ENCODE measurements around the gene ACSL6. TPM values are rescaled to one million over a fixed set of nuclear protein-coding genes. Genes with fewer than 3 reads are reported as not detected.

ACSL6 gene
- polyA plus RNA-seq, 1 experiment: not detected

- ChIA-PET POLR2A (no interaction called here), CTCF (no interaction called here)
- no peak for TF ChIP-seq CTCF (IDR thresholded peaks at IDR 0.05; ENCODE audit: insufficient read depth, low read depth, low read length)
- no peak for DNase-seq (ENCODE audit: low read depth)
- Histone ChIP-seq H3K36me3 (ENCODE audit: control insufficient read depth, insufficient read depth, low read length) (no peaks in the 10 kb centered on the region), H3K4me3 (ENCODE audit: low read depth, low read length) (no peak overlapping the region), H3K27me3 (ENCODE audit: control insufficient read depth, insufficient read depth, low read length) (peaks cover 6% of the 10 kb centered on the region)
Measured at GRCh38 chr5:132024117-132024435, 12.6 kb upstream of the ACSL6 start.

GRCh38 chr5:132023258-132024116 lies 12.0 kb upstream of the ACSL6 start:
- H3K4me3 ChIP-seq (ENCODE audit: low read depth, low read length): no peak overlapping the region
- POLR2A ChIA-PET: no interaction called here
- DNase-seq (ENCODE audit: low read depth): no peak
- CTCF ChIA-PET: interaction anchor here (0.6 kb wide), 1 partner anchor 1488 kb away, joined by 4 read pairs; no protein-coding TSS in a partner anchor
- H3K27me3 ChIP-seq (ENCODE audit: control insufficient read depth, insufficient read depth, low read length): peaks cover 7% of the 10 kb centered on the region
- H3K36me3 ChIP-seq (ENCODE audit: control insufficient read depth, insufficient read depth, low read length): no peaks in the 10 kb centered on the region
- no peak for TF ChIP-seq CTCF (IDR thresholded peaks at IDR 0.05; ENCODE audit: insufficient read depth, low read depth, low read length)

- TF ChIP-seq CTCF (IDR thresholded peaks at IDR 0.05; ENCODE audit: insufficient read depth, low read depth, low read length): no peak
- DNase-seq (ENCODE audit: low read depth): no peak
- no peak overlapping the region for H3K4me3 ChIP-seq (ENCODE audit: low read depth, low read length)
- ChIA-PET CTCF (no interaction called here), POLR2A (no interaction called here)
- H3K27me3 ChIP-seq (ENCODE audit: control insufficient read depth, insufficient read depth, low read length): peaks cover 7% of the 10 kb centered on the region
- H3K36me3 ChIP-seq (ENCODE audit: control insufficient read depth, insufficient read depth, low read length): no peaks in the 10 kb centered on the region
Measured at GRCh38 chr5:132022737-132023136, 11.3 kb upstream of the ACSL6 start.

GRCh38 chr5:132021654-132022053 lies 10.2 kb upstream of the ACSL6 start:
- TF ChIP-seq CTCF (IDR thresholded peaks at IDR 0.05; ENCODE audit: insufficient read depth, low read depth, low read length): no peak
- CTCF ChIA-PET: interaction anchor here (1.3 to 1.5 kb wide), 2 partner anchors 14 to 432 kb away, joined by 3 to 4 read pairs; no protein-coding TSS in a partner anchor
- POLR2A ChIA-PET: no interaction called here

GRCh38 chr5:132020568-132021339 lies 9.3 kb upstream of the ACSL6 start:
- POLR2A ChIA-PET: no interaction called here
- DNase-seq (ENCODE audit: low read depth): no peak
- CTCF ChIA-PET: interaction anchor here (1.5 kb wide), 1 partner anchor 13 kb away, joined by 4 read pairs; no protein-coding TSS in a partner anchor
- TF ChIP-seq CTCF (IDR thresholded peaks at IDR 0.05; ENCODE audit: insufficient read depth, low read depth, low read length): no peak
- Histone ChIP-seq H3K27me3 (ENCODE audit: control insufficient read depth, insufficient read depth, low read length) (peaks cover 9% of the 10 kb centered on the region), H3K4me3 (ENCODE audit: low read depth, low read length) (no peak overlapping the region), H3K36me3 (ENCODE audit: control insufficient read depth, insufficient read depth, low read length) (no peaks in the 10 kb centered on the region)

More at GRCh38 chr5:132021654-132022053, 10.2 kb upstream of the ACSL6 start:
- Histone ChIP-seq H3K36me3 (ENCODE audit: control insufficient read depth, insufficient read depth, low read length) (no peaks in the 10 kb centered on the region), H3K27me3 (ENCODE audit: control insufficient read depth, insufficient read depth, low read length) (peaks cover 9% of the 10 kb centered on the region), H3K4me3 (ENCODE audit: low read depth, low read length) (no peak overlapping the region)
- DNase-seq (ENCODE audit: low read depth): no peak

Measured in BJ (cell line).